RKO (cell line): ENCODE data around the gene YKT6.

Experiments
- DNase-seq: peaks from one replicate; pipeline ENCODE4 v3.0.0-alpha.2; 2016; ENCODE audit warnings: low spot score

Gene YKT6

DNA sequence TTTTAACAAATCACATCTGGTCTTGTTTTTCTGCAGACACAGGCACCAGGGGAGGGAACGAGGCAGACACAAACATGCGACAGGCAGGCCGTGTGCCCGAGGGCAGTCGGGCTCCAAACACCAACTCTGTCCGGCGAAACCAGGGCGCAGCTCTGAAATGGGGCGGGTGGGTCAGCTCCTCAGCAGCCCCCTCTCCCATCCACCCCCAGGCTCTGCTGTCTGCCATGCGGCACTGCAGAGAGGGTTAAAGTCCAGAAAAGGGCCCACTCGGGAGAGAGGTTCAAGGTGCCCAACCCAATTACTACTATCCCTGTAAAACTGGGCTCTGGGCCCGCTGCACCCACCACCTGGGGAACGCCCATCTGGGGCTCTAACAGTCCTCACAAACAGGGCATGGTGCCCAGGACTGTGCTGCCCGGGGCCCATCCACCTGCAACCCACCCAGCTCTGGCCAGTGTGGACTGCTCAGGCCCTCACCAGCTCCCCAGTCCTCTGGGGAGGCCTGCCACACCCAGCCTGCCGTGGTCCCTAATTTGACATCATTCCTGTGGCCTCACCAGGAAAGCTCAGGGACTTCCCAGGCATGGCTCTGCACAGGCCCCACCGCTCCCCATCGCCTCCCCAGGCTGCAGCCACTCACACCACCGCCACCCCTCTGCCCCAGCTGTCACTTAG is 18.7 kb downstream of the YKT6 start:
- no peak for DNase-seq

DNA sequence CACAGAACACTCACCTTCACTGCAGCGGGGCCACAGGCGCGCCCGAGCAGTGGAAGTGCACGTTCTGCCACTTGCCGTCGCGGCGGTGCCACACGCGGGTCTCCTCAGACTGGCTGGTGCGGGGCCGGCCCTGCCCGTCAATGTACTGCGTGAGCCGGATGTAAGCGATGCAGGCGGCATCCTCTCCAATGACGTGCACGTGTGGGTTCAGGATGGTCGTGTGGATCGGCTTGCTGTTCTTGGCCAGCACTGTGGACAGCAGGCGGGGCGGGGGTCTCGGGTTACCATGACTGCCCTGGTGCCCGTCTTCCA is 19.2 kb downstream of the YKT6 start:
- no peak for DNase-seq

DNA sequence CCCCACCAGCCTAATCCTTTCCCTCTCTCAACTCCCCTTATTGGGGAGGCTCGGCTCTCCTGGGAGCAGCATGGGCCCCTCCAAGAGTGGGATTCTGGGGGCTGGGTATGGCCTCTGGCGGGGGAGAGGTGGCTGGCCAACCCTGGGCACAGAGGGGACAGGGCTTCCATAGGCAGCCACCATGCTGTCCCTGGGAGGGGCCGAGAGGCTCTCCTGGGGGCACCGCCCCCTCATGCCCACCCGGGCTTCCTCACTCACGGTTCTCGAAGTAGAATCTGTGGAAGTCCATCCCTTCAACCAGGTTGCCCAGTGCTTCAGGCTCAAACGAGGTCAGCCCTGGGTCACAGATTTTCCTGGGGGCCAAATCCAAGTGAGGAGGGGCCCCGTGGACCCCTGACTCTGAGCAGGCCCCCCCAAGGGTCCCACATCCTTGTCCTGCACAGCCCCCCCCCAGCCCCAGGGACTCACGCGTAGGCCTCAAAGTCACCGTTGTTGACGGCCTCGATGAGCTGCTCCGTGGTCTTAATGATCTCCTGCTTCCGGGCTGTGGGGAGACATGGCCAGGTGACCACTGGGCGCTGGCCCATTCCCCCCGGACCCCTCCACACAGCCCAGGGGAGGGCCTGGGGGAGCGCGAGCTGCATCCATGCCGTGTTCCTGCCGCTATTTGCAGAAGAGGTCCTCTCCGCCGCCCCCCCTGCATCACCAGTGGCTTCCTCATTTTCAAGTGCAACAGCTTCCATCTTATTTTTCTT is 19.8 kb downstream of the YKT6 start:
- no peak for DNase-seq

DNA sequence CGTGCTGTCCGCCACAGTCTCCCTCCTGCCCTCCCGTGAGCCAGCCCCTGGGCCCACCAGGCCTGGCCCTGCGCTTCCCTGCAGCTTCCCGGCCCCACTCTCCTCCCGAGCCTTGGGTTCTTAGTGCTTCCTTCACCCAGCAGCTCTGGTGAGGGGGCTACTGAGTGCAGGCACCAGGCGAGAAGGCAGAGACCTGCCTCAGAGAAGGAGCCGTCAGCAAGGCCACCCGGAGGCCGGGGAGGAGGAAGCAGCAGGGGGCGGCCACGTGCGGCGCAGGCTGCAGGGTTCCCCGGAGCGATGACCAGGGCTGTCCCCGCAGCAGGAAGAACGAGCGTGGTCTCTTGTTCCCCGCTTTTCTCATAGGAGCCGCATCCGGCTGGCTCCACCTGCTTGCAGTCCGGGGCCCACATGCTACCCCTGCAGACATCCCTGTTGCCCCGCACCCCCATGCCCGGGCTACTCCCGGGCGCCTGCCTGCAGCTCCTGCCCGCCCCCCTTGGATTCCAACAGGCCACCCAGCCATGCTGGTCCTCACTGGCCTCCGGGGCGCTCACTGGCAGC is 20.5 kb downstream of the YKT6 start:
- no peak for DNase-seq

- DNase-seq = no peak
These were observed 21.3 kb downstream of the YKT6 start for GRCh38 chr7:44222074-44222473.

- no peak for DNase-seq
These were observed 22.0 kb downstream of the YKT6 start for GRCh38 chr7:44222776-44223261.

DNA sequence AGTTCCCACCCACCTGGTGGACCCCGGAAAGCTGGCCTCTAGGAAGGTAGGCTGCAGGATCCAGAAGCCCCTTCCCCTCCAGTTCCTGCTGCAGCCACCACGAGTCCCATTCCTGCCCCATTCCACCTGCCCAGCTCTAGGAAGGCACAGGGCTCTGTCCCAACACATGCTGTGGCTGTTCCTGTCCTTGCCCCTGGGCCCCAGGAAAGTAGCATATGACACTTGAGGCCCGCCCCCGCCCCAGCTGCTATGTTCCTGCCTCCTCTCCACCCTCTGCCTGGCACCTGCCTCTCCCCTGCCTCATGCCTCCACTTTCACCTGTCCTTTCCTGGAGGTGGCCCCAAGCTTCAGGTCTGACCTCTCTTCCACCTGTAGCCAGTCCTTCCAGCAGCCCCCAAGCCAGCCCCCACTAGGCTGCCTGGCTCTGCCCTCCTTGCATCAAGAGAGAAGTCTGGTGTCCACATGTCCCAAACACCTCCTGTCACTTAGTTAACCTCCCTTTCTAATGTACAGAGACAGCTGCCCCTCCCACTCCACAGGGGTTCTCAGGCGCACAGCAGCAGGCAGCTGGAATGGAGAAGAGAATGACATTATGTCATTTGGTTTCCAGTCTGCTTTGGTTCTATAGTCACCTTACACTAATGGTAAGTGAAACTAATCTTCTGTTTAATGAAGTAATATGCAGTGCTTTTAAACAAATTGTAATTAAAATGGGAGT is 22.7 kb downstream of the YKT6 start:
- no peak for DNase-seq

DNA sequence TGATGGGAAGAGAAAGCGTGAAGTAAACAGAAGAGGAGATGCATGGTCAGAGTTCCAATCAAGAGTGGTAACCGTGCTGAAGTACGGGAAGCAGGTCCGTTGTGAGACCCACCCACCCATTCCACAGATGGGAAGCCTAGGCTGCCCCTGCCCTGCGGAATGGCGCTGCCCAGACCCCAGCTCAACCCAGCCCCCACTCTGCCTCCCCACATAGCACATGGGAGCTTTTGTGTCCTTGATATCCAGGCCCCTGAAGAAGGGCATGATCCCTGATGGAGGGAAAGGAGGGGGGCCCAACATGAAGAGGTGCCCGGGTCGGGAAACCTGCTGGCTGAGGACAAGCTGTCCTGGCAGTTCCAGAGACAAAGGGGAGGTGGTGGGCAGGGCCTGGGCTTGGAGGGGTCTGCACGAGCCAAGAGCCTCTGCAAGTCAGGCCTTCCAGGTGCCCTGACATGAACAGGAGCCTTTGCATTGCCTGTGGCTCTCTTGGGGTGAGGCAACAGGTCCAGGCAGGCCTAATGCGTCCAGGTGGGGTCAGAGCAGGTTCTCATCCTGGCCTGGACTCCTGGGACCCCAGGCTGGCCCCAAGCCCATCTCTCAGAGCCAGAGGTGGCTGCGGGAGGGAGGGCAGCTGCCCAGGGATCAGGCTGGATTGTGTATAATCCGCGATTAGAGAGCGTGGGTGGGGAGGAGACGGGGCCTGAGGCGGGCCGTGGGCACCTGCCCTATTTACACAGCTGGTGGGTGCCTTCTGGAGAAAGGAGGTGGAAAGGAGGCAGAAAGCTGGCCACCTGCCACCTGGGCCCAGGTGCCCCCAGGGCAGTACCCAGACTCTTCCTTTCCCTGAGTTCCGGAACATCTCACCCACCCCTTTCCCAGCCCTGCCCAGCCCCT is 23.5 kb downstream of the YKT6 start:
- no peak for DNase-seq

DNA sequence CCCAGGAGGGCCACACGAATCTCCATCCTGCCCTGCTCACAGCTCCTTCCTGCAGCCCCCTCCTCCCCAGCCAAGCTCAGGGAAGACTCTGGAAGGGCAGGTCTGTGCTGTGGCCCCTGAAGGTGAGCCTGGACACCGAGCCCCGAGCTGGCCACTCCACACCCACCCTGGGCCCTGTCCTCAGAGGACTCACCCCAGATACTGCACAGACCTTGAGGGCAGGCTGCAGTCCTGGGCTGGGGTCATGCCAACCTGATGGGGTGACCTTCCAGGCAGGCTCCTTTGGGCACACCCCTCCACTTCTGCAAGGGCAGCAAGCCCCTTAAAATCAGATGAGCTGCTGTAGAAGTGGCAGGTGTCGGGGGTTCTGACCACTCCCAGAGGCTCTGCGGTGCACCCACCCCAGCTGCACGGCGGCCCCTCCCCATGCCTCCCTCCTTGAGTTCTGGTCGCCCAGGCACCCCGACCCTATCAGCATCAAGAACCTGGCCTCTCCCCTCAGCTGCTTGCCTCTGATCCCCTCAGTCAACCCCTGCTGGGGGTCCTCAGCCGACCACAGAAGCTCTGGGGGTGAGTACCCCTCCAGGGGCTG is 24.3 kb downstream of the YKT6 start:
- no peak for DNase-seq

GRCh38 chr7:44225566-44226395 is 25.0 kb downstream of the YKT6 start:
- no peak for DNase-seq

GRCh38 chr7:44226396-44226753 is 25.6 kb downstream of the YKT6 start:
- DNase-seq = no peak

DNA sequence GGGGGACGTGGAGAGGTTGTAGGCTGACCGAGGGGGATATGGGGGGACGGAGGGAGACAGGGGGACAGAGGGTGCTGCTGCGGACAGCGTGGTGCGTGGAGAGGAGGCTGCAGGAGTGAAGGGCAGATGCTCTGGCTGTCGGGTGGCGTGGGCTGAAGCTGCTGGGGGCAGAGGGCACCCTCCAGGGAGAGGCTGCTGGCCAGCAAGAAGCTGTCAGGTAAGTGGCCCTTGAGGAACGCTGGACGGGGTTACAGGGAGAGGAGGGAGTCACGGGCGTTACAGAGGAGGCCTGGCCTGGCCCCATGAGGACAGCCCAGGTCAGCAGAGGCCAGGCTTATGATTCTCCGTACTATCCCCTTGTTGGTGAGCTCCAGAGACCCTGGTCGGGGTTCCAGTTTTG is 27.1 kb downstream of the YKT6 start:
- DNase-seq = no peak

GRCh38 chr7:44228571-44229350 is 28.0 kb downstream of the YKT6 start:
- no peak for DNase-seq

GRCh38 chr7:44229546-44230105 is 28.8 kb downstream of the YKT6 start:
- DNase-seq = no peak

DNA sequence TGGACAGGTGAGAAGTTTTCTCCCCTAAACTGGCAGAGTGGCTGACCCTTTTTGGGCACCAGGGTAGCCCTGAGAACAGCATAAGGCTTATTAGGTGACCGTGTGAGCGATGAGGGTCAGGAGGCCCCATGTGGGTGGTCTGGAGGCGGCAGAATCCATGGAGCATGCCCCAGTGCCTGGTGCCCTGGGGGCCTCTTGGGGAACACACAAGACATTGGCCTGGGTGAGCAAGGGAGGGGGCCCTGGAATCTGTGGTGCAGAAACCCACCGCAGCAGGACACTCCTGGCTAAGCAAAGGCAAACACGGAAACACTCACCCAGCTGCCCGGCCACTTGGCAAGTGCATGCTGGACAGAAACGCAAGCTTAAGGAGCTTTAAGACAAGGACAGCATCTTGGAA is 29.5 kb downstream of the YKT6 start:
- DNase-seq = no peak

GRCh38 chr7:44231088-44231487 is 30.3 kb downstream of the YKT6 start:
- DNase-seq = no peak

GRCh38 chr7:44232396-44232795 is 31.6 kb downstream of the YKT6 start:
- no peak for DNase-seq

GRCh38 chr7:44232901-44233715 is 32.3 kb downstream of the YKT6 start:
- DNase-seq = no peak

- DNase-seq = no peak
These were observed 34.3 kb downstream of the YKT6 start for GRCh38 chr7:44235066-44235465.
